HepG2 (cell line): Measurements from ENCODE around the gene PLIN1. TPM values are rescaled to one million over a fixed set of nuclear protein-coding genes. Genes with fewer than 3 reads are reported as not detected.

Experiments
- ATAC-seq: fragments of 200-7000 bp; cut with Tn5 transposase; 3 replicates; pipeline ENCODE4 v1.9.1; 2020; ENCODE audit warnings: mild to moderate bottlenecking, moderate library complexity
- BruUV-seq: library from RNA; stranded (reverse); fragments of 400-500 nt; replicated peaks from 2 replicates; lab custom pipeline; 2021; lab: Mats Ljungman, UMichigan
- CTCF ChIA-PET: fragments of 300-600 bp; formaldehyde crosslinking; extraction: SDS; loops from one replicate; lab custom pipeline; 2021; ENCODE audit warnings: low total read pairs, inconsistent platforms, low intra/inter-chr PET ratio; lab: Yijun Ruan, JAX
- POLR2A ChIA-PET: fragments of 350-600 bp; sonication (Branson Sonifier 250); formaldehyde crosslinking; loops from one replicate; lab custom pipeline; 2020; ENCODE audit warnings: antibody characterized with exemption, inconsistent platforms; lab: Yijun Ruan, JAX
- DNase-seq: peaks from one replicate; pipeline ENCODE4 v3.0.0-alpha.2; 2015; ENCODE audit warnings: low spot score
- FAIRE-seq: peaks from 3 replicates; lab custom pipeline; 2011; peaks lifted over from hg19 to GRCh38; lab: Jason Lieb, UNC
- H2AFZ ChIP-seq: one replicate; pipeline ENCODE4 v1.6.1; 2011; ENCODE audit warnings: low read length, inconsistent platforms
- H3K27ac ChIP-seq: fragments of 300-600 bp; 3 replicates; pipeline ENCODE4 v1.8.0; 2011; ENCODE audit warnings: mixed run types, mild to moderate bottlenecking, mixed read lengths, low read length, inconsistent platforms; ENCODE audit not compliant: insufficient read depth; ENCODE audit errors: extremely low read length
- H3K27me3 ChIP-seq, 2 experiments: fragments of 200-600 bp in 1 of 2; 2 replicates in 1 of 2; 3 replicates in 1 of 2; pipeline versions ENCODE4 v1.6.0 to v1.8.0; 2011; ENCODE audit warnings: low read length in 2 of 2, mild to moderate bottlenecking in 2 of 2, moderate library complexity in 2 of 2, inconsistent platforms in 1 of 2; ENCODE audit not compliant: insufficient read depth in 2 of 2, control insufficient read depth in 1 of 2
- H3K36me3 ChIP-seq, 2 experiments: fragments of 200-600 bp in 1 of 2; replicated peaks in 1 of 2; 2 replicates in 1 of 2; 3 replicates in 1 of 2; pipeline versions ENCODE4 v1.5.1 to v1.8.0; 2011; ENCODE audit warnings: low read length in 2 of 2, inconsistent platforms in 1 of 2; ENCODE audit not compliant: insufficient read depth in 2 of 2, control insufficient read depth in 1 of 2
- H3K4me1 ChIP-seq: 2 replicates; pipeline ENCODE4 v1.5.1; 2012; ENCODE audit warnings: low read length, inconsistent platforms; ENCODE audit not compliant: insufficient read depth
- H3K4me2 ChIP-seq: 2 replicates; pipeline ENCODE4 v1.6.0; 2011; ENCODE audit warnings: low read depth, low read length, inconsistent platforms
- H3K4me3 ChIP-seq, 3 experiments: fragments of 200-600 bp in 1 of 3; sonication (generic), shearing (Covaris generic) in 1 of 3; replicated peaks in 1 of 3; 2 replicates each; pipeline ENCODE4 v1.5.1; 2011 to 2016; ENCODE audit warnings: low read length in 3 of 3, inconsistent platforms in 2 of 3, low read depth in 2 of 3, mild to moderate bottlenecking in 2 of 3, control low read depth in 1 of 3, mixed read lengths in 1 of 3; ENCODE audit not compliant: insufficient read depth in 1 of 3
- H3K79me2 ChIP-seq: one replicate; pipeline ENCODE4 v1.6.1; 2011; ENCODE audit warnings: low read length, inconsistent platforms; ENCODE audit not compliant: insufficient read depth
- H3K9ac ChIP-seq: 2 replicates; pipeline ENCODE4 v1.6.0; 2011; ENCODE audit warnings: mild to moderate bottlenecking, low read depth, low read length, inconsistent platforms; ENCODE audit not compliant: insufficient read depth
- H3K9me3 ChIP-seq: 2 replicates; pipeline ENCODE4 v1.5.1; 2012; ENCODE audit warnings: mild to moderate bottlenecking, low read length
- H4K20me1 ChIP-seq: 2 replicates; pipeline ENCODE4 v1.6.0; 2011; ENCODE audit warnings: inconsistent platforms, mild to moderate bottlenecking, low read length, moderate library complexity; ENCODE audit not compliant: insufficient read depth
- CEBPB ChIP-seq: IDR thresholded peaks from 2 replicates; pipeline ENCODE4 v1.6.1; 2011; ENCODE audit warnings: low read depth, low read length, improper control_type of control experiment, borderline replicate concordance
- POLR2AphosphoS5 ChIP-seq: IDR thresholded peaks from 2 replicates; pipeline ENCODE4 v1.6.1; 2012; ENCODE audit warnings: low read depth, low read length
- RARA ChIP-seq: IDR thresholded peaks from 2 replicates; pipeline ENCODE4 v1.6.1; 2016; ENCODE audit warnings: missing genetic modification reagents, missing compliant biosample characterization
- RCOR2 ChIP-seq: IDR thresholded peaks from 2 replicates; pipeline ENCODE4 v1.6.1; 2016; ENCODE audit warnings: missing biosample characterization, missing genetic modification reagents
- ZNF670 ChIP-seq: sonication (generic); formaldehyde crosslinking; IDR thresholded peaks from 2 replicates; pipeline ENCODE4 v1.8.0; 2022; ENCODE audit warnings: mild to moderate bottlenecking, missing genetic modification reagents, borderline replicate concordance
- WGBS: methylation state at CpG from one replicate; pipeline ENCODE4 v1.1.6; 2017; ENCODE audit warnings: low lambda C conversion rate; 5-methylcytosine and 5-hydroxymethylcytosine counted together
- in situ Hi-C: cut with HindIII; loops from 2 replicates; pipeline ENCODE4 v1.10.0; 2017; ENCODE audit warnings: low pct_unique_long_range_greater_than_20kb; ENCODE audit not compliant: extremely low pct_ligation_motif_present
- intact Hi-C: fragments of 100-400 bp; cut with micrococcal nuclease; formaldehyde crosslinking; loops from one replicate; pipeline ENCODE4 v1.10.0; 2022; ENCODE audit not compliant: unreplicated experiment
- polyA plus RNA-seq, 8 experiments: library from polyadenylated mRNA; depleted of rRNA in 3 of 8; stranded (reverse) in 7 of 8; unstranded in 1 of 8; fragments of >200 nt; fragmentation: Illumina TruSeq in 4 of 8; extraction: Trizol in 4 of 8; gene quantifications; 2 replicates each; pipeline versions ENCODE4 v1.2.1 to v1.2.3, GENCODE V29; 2011 to 2016; ENCODE audit warnings: low read depth in 4 of 8, missing spikeins in 1 of 8, mixed read lengths in 1 of 8; ENCODE audit not compliant: insufficient read depth in 1 of 8
- total RNA-seq, 5 experiments: library from RNA; depleted of rRNA; stranded (reverse); fragments of >200 nt; fragmentation: Illumina TruSeq; extraction: Trizol; gene quantifications; 2 replicates each; pipeline ENCODE4 v1.2.3, GENCODE V29; 2016; ENCODE audit warnings: low read depth in 1 of 5
- TF ChIP-seq, protein P1 (sequence below): sonication (generic); formaldehyde crosslinking; IDR thresholded peaks from 2 replicates; pipeline ENCODE4 v1.8.1; 2022; ENCODE audit warnings: low read depth, mild to moderate bottlenecking, missing genetic modification reagents
- TF ChIP-seq, protein P2 (sequence below): sonication (generic); formaldehyde crosslinking; IDR thresholded peaks from 2 replicates; pipeline ENCODE4 v1.4.0; 2020; ENCODE audit warnings: missing genetic modification reagents, mild to moderate bottlenecking, borderline replicate concordance
- TF ChIP-seq, protein P3 (sequence below): sonication (generic); formaldehyde crosslinking; IDR thresholded peaks from 2 replicates; pipeline ENCODE4 v1.5.0; 2020; ENCODE audit warnings: missing genetic modification reagents
- TF ChIP-seq, protein P4 (sequence below): sonication (generic); formaldehyde crosslinking; IDR thresholded peaks from 2 replicates; pipeline ENCODE4 v1.8.1; 2023; ENCODE audit warnings: mild to moderate bottlenecking, inconsistent platforms, moderate library complexity, missing genetic modification reagents, borderline replicate concordance

Gene PLIN1
- total and polyA plus RNA-seq, 2 of the 13 experiments (the other 11 are each of a cell fraction or from before 2014, with no cell fraction given): 0.74 to 1.2 TPM

DNA sequence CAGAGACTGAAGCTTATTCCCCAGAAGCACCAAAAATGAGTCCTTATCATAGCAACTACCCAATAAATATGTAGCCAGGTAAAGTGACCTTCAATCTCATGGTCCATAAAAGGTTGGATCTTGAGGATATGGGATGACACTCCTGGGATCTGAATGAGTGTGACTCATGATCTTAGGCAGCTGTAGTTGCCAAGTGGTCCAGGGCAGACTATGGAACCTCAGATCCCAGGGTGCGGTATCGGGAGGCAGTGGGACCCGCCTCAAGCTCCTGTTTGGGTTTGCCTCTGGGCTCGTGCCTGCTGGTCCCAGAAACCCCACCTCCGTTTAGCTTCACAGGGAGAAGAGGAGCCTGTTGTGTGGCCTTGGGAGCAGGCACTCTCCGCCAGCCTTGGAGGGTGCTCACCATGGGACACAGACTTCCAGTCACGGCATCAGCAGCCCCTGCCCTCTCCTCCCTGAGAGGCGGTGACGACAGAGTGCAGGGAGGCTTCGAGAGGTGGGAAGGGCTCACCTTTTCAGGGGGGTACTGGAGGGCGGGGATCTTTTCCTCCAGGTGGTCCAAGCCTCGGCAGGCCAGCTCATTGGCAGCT lies 8.1 kb downstream of the PLIN1 start:
- POLR2A ChIA-PET: no interaction called here
- BruUV-seq: no TSS peak

DNA sequence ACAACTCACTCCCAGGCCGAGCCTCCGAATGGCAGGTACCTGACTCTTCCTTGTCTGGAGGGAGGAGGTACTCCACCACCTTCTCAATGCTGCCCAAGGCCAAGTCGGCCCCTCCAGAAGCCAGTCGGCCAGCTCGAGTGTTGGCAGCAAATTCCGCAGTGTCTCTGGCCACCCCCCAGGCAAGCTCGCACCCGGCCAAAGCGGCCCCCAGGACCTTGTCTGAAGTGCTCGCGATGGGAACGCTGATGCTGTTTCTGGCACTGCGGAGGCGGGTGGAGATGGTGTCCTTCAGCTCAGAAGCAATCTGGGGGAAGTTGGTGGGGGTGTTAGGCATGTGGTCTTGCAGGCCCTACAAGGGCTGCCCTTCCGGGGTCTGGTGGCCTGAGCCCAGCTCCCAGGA lies 9.2 kb downstream of the PLIN1 start:
- WGBS: 98% methylated on average over 7 of the region's 15 CpGs
- in situ Hi-C loops (no loop called here), intact Hi-C loops (loop anchor here (10.0 kb wide), 1 partner anchor 175 kb away; the partner anchor contains the start of gene RHCG)
- no peaks in the 10 kb centered on the region for H4K20me1 ChIP-seq
- no peak overlapping the region for H3K4me3 ChIP-seq
- H3K4me2 ChIP-seq: no peak overlapping the region
- no peaks in the 10 kb centered on the region for H3K27me3 ChIP-seq
- TF ChIP-seq ZNF670 (CRISPR knock-in tag) (no peak), RARA (no peak), CEBPB (no peak), POLR2AphosphoS5 (no peak)
- TF ChIP-seq, protein P1, sequence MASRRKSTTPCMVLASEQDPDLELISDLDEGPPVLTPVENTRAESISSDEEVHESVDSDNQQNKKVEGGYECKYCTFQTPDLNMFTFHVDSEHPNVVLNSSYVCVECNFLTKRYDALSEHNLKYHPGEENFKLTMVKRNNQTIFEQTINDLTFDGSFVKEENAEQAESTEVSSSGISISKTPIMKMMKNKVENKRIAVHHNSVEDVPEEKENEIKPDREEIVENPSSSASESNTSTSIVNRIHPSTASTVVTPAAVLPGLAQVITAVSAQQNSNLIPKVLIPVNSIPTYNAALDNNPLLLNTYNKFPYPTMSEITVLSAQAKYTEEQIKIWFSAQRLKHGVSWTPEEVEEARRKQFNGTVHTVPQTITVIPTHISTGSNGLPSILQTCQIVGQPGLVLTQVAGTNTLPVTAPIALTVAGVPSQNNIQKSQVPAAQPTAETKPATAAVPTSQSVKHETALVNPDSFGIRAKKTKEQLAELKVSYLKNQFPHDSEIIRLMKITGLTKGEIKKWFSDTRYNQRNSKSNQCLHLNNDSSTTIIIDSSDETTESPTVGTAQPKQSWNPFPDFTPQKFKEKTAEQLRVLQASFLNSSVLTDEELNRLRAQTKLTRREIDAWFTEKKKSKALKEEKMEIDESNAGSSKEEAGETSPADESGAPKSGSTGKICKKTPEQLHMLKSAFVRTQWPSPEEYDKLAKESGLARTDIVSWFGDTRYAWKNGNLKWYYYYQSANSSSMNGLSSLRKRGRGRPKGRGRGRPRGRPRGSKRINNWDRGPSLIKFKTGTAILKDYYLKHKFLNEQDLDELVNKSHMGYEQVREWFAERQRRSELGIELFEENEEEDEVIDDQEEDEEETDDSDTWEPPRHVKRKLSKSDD (CRISPR knock-in tag): no peak
- TF ChIP-seq, protein P2, sequence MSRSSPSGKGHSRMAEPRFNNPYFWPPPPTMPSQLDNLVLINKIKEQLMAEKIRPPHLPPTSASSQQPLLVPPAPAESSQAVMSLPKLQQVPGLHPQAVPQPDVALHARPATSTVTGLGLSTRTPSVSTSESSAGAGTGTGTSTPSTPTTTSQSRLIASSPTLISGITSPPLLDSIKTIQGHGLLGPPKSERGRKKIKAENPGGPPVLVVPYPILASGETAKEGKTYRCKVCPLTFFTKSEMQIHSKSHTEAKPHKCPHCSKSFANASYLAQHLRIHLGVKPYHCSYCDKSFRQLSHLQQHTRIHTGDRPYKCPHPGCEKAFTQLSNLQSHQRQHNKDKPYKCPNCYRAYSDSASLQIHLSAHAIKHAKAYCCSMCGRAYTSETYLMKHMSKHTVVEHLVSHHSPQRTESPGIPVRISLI (CRISPR knock-in tag): no peak
- TF ChIP-seq, protein P3, sequence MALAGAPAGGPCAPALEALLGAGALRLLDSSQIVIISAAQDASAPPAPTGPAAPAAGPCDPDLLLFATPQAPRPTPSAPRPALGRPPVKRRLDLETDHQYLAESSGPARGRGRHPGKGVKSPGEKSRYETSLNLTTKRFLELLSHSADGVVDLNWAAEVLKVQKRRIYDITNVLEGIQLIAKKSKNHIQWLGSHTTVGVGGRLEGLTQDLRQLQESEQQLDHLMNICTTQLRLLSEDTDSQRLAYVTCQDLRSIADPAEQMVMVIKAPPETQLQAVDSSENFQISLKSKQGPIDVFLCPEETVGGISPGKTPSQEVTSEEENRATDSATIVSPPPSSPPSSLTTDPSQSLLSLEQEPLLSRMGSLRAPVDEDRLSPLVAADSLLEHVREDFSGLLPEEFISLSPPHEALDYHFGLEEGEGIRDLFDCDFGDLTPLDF (CRISPR knock-in tag): no peak
- TF ChIP-seq, protein P4, sequence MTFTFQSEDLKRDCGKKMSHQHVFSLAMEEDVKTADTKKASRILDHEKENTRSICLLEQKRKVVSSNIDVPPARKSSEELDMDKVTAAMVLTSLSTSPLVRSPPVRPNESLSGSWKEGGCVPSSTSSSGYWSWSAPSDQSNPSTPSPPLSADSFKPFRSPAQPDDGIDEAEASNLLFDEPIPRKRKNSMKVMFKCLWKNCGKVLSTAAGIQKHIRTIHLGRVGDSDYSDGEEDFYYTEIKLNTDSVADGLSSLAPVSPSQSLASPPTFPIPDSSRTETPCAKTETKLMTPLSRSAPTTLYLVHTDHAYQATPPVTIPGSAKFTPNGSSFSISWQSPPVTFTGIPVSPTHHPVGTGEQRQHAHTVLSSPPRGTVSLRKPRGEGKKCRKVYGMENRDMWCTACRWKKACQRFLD (CRISPR knock-in tag): no peak
- no TSS peak for BruUV-seq
- no peaks in the 10 kb centered on the region for H3K9me3 ChIP-seq
- no peak overlapping the region for H2AFZ ChIP-seq
- no peak for DNase-seq
- CTCF ChIA-PET: no interaction called here
- no peak for FAIRE-seq
- no peak overlapping the region for H3K27ac ChIP-seq
- no peak overlapping the region for H3K9ac ChIP-seq
- H3K4me1 ChIP-seq: peaks cover 30% of the 10 kb centered on the region
- POLR2A ChIA-PET: no interaction called here
- H3K36me3 ChIP-seq: no peaks in the 10 kb centered on the region
- ATAC-seq: no peak
- no peaks in the 10 kb centered on the region for H3K79me2 ChIP-seq

More for the DNA sequence above, 8.1 kb downstream of the PLIN1 start:
- no peak overlapping the region for H3K4me2 ChIP-seq
- WGBS: 93% methylated on average over 5 of the region's 12 CpGs
- CTCF ChIA-PET: no interaction called here
- no peaks in the 10 kb centered on the region for H3K9me3 ChIP-seq
- DNase-seq (no peak), ATAC-seq (no peak), FAIRE-seq (no peak)
- no peaks in the 10 kb centered on the region for H3K36me3 ChIP-seq
- no peak overlapping the region for H3K27ac ChIP-seq
- H3K4me1 ChIP-seq: peaks cover 36% of the 10 kb centered on the region
- intact Hi-C loops: loop anchor here (10.0 kb wide), 1 partner anchor 176 kb away; the partner anchor contains the start of gene RHCG
- no peak overlapping the region for H3K9ac ChIP-seq
- H3K4me3 ChIP-seq: no peak overlapping the region
- no peaks in the 10 kb centered on the region for H3K27me3 ChIP-seq
- in situ Hi-C loops: no loop called here
- H3K79me2 ChIP-seq: no peaks in the 10 kb centered on the region
- TF ChIP-seq RCOR2 (CRISPR knock-in tag): no peak
- no peak overlapping the region for H2AFZ ChIP-seq
- no peaks in the 10 kb centered on the region for H4K20me1 ChIP-seq
